ENCODE results near the gene ZFP92. TPM values are rescaled to one million over a fixed set of nuclear protein-coding genes. Genes with fewer than 3 reads are reported as not detected.
A peak's percentile ranks its signal among the peaks of the same experiment; 100 is the strongest.

Gene ZFP92
- total and polyA plus RNA-seq, 4 experiments from 2014 or later, result 0.03 to 0.55 (median 0.31) TPM

DNA sequence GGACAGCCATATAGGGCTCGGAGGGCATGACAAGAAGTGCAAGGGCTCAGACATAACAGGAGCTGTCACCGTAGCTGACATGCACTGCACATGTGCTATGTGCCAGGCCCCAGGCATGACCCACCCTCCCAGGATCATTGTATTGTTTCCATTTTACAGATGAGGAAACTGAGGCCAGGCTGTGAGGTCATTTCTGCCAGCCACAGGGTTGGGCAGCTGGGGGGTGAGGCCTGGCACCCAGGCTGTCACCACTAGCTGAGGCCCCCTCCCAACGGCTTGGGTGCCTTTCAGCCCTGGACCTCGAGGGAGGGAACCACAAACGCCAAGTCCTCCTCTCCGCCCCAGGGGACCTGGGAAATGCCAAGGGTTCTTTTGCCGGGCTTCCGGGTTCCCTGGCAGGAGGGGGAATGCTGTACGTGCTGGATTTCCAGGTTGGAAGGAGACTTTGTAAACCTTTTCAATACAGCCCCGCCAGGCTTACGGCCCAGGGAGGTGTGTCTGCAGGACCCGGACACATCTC, 21.9 kb downstream of the ZFP92 start:
- ChIA-PET CTCF (ENCODE audit: partially characterized antibody) (no interaction called here), POLR2A (ENCODE audit: partially characterized antibody) (no interaction called here)
- Histone ChIP-seq H3K4me1 (ENCODE audit: insufficient read depth, low read length) (no peaks in the 10 kb centered on the region), H3K4me3 (ENCODE audit: low read length in 2 of 2) (no peak overlapping the region), H3K27ac (ENCODE audit: low read depth, low read length) (no peak overlapping the region), H3K27me3 (ENCODE audit: insufficient read depth, low read length) (no peaks in the 10 kb centered on the region), H3K9me3 (ENCODE audit: control insufficient read depth in 1 of 2, low read length in 2 of 2) (no peaks in the 10 kb centered on the region), H3K36me3 (ENCODE audit: insufficient read depth, low read length) (no peaks in the 10 kb centered on the region)
- H3K4me1 Mint-ChIP-seq, result no peaks in the 10 kb centered on the region
- peaks cover 0 to 4% of the 10 kb centered on the region in 2 donors for H3K36me3 Mint-ChIP-seq
- no peak for DNase-seq
- H3K4me3 Mint-ChIP-seq, result no peak overlapping the region
- peaks cover 1 to 2% of the 10 kb centered on the region in 2 donors for H3K27me3 Mint-ChIP-seq
- intact Hi-C loops (cut with micrococcal nuclease), result no loop called here
- H3K9me3 Mint-ChIP-seq, result peaks cover 0 to 11% (median 5%) of the 10 kb centered on the region in 8 donors
- no peak overlapping the region for H3K27ac Mint-ChIP-seq

DNA sequence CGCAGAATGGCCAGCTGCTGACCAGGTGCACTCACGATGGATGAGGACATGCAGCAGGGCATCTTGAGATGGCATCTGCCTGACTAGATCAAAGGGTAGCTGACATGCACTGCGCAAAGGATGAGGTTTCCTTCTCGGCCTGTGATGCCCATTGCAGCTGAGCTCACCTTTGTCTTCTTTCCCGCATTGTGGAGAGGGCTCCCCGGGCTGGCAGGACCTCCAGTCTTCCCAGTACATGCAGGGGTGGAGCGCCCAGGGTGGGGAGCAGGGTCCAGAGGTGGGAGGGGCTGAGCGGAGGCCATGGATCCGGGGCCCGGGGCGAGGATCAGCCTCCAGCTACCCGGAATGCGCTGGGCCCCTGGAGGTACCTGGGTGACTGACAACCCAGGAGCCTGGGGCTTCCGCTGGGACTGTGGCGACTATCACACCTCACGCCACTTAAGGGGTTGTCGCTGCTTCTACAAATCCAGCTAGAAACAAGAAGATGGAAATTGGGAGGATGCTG, 22.6 kb downstream of the ZFP92 start:
- Histone ChIP-seq H3K27ac (ENCODE audit: low read depth, low read length) (no peak overlapping the region), H3K36me3 (ENCODE audit: insufficient read depth, low read length) (no peaks in the 10 kb centered on the region), H3K4me1 (ENCODE audit: insufficient read depth, low read length) (no peaks in the 10 kb centered on the region), H3K4me3 (ENCODE audit: low read length in 2 of 2) (no peak overlapping the region), H3K27me3 (ENCODE audit: insufficient read depth, low read length) (no peaks in the 10 kb centered on the region), H3K9me3 (ENCODE audit: control insufficient read depth in 1 of 2, low read length in 2 of 2) (no peaks in the 10 kb centered on the region)
- no peaks in the 10 kb centered on the region for H3K4me1 Mint-ChIP-seq
- H3K27ac Mint-ChIP-seq, result no peak overlapping the region
- H3K36me3 Mint-ChIP-seq, result peaks cover 0 to 4% of the 10 kb centered on the region in 2 donors
- DNase-seq, result no peak
- intact Hi-C loops (cut with micrococcal nuclease), result no loop called here
- no peak overlapping the region for H3K4me3 Mint-ChIP-seq
- POLR2A ChIA-PET (ENCODE audit: partially characterized antibody), result no interaction called here
- H3K27me3 Mint-ChIP-seq, result peaks cover 1 to 2% of the 10 kb centered on the region in 2 donors
- peaks cover 0 to 12% (median 5%) of the 10 kb centered on the region in 8 donors for H3K9me3 Mint-ChIP-seq
- CTCF ChIA-PET (ENCODE audit: partially characterized antibody), result no interaction called here

- Mint-ChIP-seq H3K4me3 (no peak overlapping the region), H3K27me3 (peaks cover 1 to 2% of the 10 kb centered on the region in 2 donors), H3K9me3 (peaks cover 0 to 16% (median 6%) of the 10 kb centered on the region in 8 donors), H3K27ac (no peak overlapping the region), H3K4me1 (no peaks in the 10 kb centered on the region), H3K36me3 (peaks cover 0 to 4% of the 10 kb centered on the region in 2 donors)
- H3K36me3 ChIP-seq (ENCODE audit: insufficient read depth, low read length), result no peaks in the 10 kb centered on the region
- intact Hi-C loops (cut with micrococcal nuclease), result no loop called here
- H3K9me3 ChIP-seq (ENCODE audit: control insufficient read depth in 1 of 2, low read length in 2 of 2), result no peaks in the 10 kb centered on the region
- H3K4me3 ChIP-seq (ENCODE audit: low read length in 2 of 2), result no peak overlapping the region
- CTCF ChIA-PET (ENCODE audit: partially characterized antibody), result no interaction called here
- H3K4me1 ChIP-seq (ENCODE audit: insufficient read depth, low read length), result no peaks in the 10 kb centered on the region
- H3K27me3 ChIP-seq (ENCODE audit: insufficient read depth, low read length), result no peaks in the 10 kb centered on the region
- DNase-seq, result no peak
- POLR2A ChIA-PET (ENCODE audit: partially characterized antibody), result no interaction called here
- H3K27ac ChIP-seq (ENCODE audit: low read depth, low read length), result no peak overlapping the region
Measured at GRCh38 chrX:153434801-153435200, 23.5 kb downstream of the ZFP92 start.

DNA sequence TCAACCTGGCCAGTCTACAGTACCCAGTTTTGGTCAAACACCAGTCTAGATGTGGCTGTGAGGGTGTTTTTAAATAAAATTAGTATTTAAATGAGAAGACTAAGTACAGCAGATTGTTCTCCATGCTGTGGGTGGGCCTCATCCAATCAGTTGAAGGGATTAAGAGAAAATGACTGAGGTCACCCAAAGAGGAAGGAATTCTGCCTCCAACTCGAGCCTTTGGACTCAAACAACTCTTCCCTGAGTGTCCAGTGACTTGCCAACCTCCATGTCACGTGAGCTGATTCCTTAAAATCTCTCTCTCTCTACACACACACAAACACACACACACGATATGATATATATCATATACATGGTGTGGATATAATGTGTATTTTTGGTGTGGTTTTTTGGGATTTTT, 24.6 kb downstream of the ZFP92 start:
- Histone ChIP-seq H3K36me3 (ENCODE audit: insufficient read depth, low read length) (no peaks in the 10 kb centered on the region), H3K9me3 (ENCODE audit: control insufficient read depth in 1 of 2, low read length in 2 of 2) (no peaks in the 10 kb centered on the region), H3K4me3 (ENCODE audit: low read length in 2 of 2) (no peak overlapping the region), H3K4me1 (ENCODE audit: insufficient read depth, low read length) (no peaks in the 10 kb centered on the region), H3K27ac (ENCODE audit: low read depth, low read length) (no peak overlapping the region), H3K27me3 (ENCODE audit: insufficient read depth, low read length) (no peaks in the 10 kb centered on the region)
- intact Hi-C loops (cut with micrococcal nuclease), result no loop called here
- peaks cover 0 to 17% (median 2%) of the 10 kb centered on the region in 8 donors for H3K9me3 Mint-ChIP-seq
- H3K27ac Mint-ChIP-seq, result no peak overlapping the region
- ChIA-PET POLR2A (ENCODE audit: partially characterized antibody) (no interaction called here), CTCF (ENCODE audit: partially characterized antibody) (no interaction called here)
- H3K36me3 Mint-ChIP-seq, result no peaks in the 10 kb centered on the region
- peaks cover 0 to 1% of the 10 kb centered on the region in 2 donors for H3K27me3 Mint-ChIP-seq
- no peak overlapping the region for H3K4me3 Mint-ChIP-seq
- no peak for DNase-seq
- H3K4me1 Mint-ChIP-seq, result no peaks in the 10 kb centered on the region

- CTCF ChIA-PET (ENCODE audit: partially characterized antibody), result no interaction called here
- H3K4me1 Mint-ChIP-seq, result no peaks in the 10 kb centered on the region
Measured at GRCh38 chrX:153438532-153438931, 27.3 kb downstream of the ZFP92 start.

GRCh38 chrX:153439977-153440376, 28.7 kb downstream of the ZFP92 start:
- POLR2A ChIA-PET (ENCODE audit: partially characterized antibody), result no interaction called here
- H3K4me1 Mint-ChIP-seq, result no peaks in the 10 kb centered on the region

More at GRCh38 chrX:153438532-153438931, 27.3 kb downstream of the ZFP92 start:
- no peak overlapping the region for H3K4me3 ChIP-seq (ENCODE audit: low read length in 2 of 2)
- no peak overlapping the region for H3K4me3 Mint-ChIP-seq
- no peak overlapping the region for H3K27ac Mint-ChIP-seq
- H3K9me3 Mint-ChIP-seq, result peaks cover 0 to 6% (median 1%) of the 10 kb centered on the region in 8 donors
- POLR2A ChIA-PET (ENCODE audit: partially characterized antibody), result no interaction called here
- no peaks in the 10 kb centered on the region for H3K9me3 ChIP-seq (ENCODE audit: control insufficient read depth in 1 of 2, low read length in 2 of 2)
- no peak for DNase-seq
- H3K4me1 ChIP-seq (ENCODE audit: insufficient read depth, low read length), result no peaks in the 10 kb centered on the region
- no peaks in the 10 kb centered on the region for H3K36me3 ChIP-seq (ENCODE audit: insufficient read depth, low read length)
- no peaks in the 10 kb centered on the region for H3K36me3 Mint-ChIP-seq
- peaks cover 0 to 1% of the 10 kb centered on the region in 2 donors for H3K27me3 Mint-ChIP-seq
- intact Hi-C loops (cut with micrococcal nuclease), result no loop called here
- no peak overlapping the region for H3K27ac ChIP-seq (ENCODE audit: low read depth, low read length)
- H3K27me3 ChIP-seq (ENCODE audit: insufficient read depth, low read length), result no peaks in the 10 kb centered on the region

DNA sequence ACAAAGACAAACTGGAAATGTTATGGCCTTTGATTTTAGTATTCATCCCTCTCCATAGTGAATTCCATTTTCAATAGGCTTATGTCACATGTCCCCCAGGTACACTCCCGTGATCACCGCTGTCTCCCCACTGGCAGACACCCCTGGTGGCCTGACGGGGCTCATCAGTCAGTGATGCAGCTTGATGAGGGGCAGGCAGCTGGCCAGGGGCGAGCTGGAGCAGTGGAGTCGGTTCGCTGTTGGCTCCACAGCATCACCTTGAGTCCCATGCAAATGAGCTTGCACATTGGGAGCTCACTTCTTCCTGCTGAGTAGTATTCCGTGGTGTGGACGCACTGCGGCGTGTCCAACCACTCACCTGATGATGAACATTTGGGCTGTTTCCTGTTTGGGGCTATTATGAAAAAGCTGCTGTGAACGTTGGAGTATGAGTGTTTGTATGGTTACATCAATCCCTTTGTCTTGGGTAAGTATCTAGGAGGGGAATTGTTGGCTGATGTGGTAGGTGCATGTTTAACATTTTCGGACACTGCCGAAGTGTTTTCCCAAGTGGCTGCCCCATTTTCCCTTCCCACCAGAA, 29.4 kb downstream of the ZFP92 start:
- ChIA-PET CTCF (ENCODE audit: partially characterized antibody) (interaction anchor here (1.1 kb wide), 1 partner anchor 67 kb away, joined by 4 read pairs; no protein-coding TSS in a partner anchor), POLR2A (ENCODE audit: partially characterized antibody) (no interaction called here)
- Mint-ChIP-seq H3K4me3 (no peak overlapping the region), H3K4me1 (no peaks in the 10 kb centered on the region), H3K27me3 (no peaks in the 10 kb centered on the region), H3K36me3 (no peaks in the 10 kb centered on the region), H3K27ac (no peak overlapping the region), H3K9me3 (peaks cover 0 to 6% (median 1%) of the 10 kb centered on the region in 8 donors)
- no peaks in the 10 kb centered on the region for H3K9me3 ChIP-seq (ENCODE audit: control insufficient read depth in 1 of 2, low read length in 2 of 2)
- no peak overlapping the region for H3K27ac ChIP-seq (ENCODE audit: low read depth, low read length)
- no peak for DNase-seq
- no peaks in the 10 kb centered on the region for H3K4me1 ChIP-seq (ENCODE audit: insufficient read depth, low read length)
- H3K4me3 ChIP-seq (ENCODE audit: low read length in 2 of 2), result no peak overlapping the region
- no peaks in the 10 kb centered on the region for H3K36me3 ChIP-seq (ENCODE audit: insufficient read depth, low read length)
- no peaks in the 10 kb centered on the region for H3K27me3 ChIP-seq (ENCODE audit: insufficient read depth, low read length)
- intact Hi-C loops (cut with micrococcal nuclease), result no loop called here

More at GRCh38 chrX:153439977-153440376, 28.7 kb downstream of the ZFP92 start:
- H3K4me3 Mint-ChIP-seq, result no peak overlapping the region
- Histone ChIP-seq H3K27me3 (ENCODE audit: insufficient read depth, low read length) (no peaks in the 10 kb centered on the region), H3K36me3 (ENCODE audit: insufficient read depth, low read length) (no peaks in the 10 kb centered on the region), H3K4me3 (ENCODE audit: low read length in 2 of 2) (no peak overlapping the region), H3K27ac (ENCODE audit: low read depth, low read length) (no peak overlapping the region), H3K4me1 (ENCODE audit: insufficient read depth, low read length) (no peaks in the 10 kb centered on the region), H3K9me3 (ENCODE audit: control insufficient read depth in 1 of 2, low read length in 2 of 2) (no peaks in the 10 kb centered on the region)
- DNase-seq, result no peak
- H3K36me3 Mint-ChIP-seq, result no peaks in the 10 kb centered on the region
- H3K27me3 Mint-ChIP-seq, result no peaks in the 10 kb centered on the region
- H3K27ac Mint-ChIP-seq, result peak overlapping the region in 1 of 7 donors; percentile 54
- H3K9me3 Mint-ChIP-seq, result peaks cover 0 to 6% (median 1%) of the 10 kb centered on the region in 8 donors
- CTCF ChIA-PET (ENCODE audit: partially characterized antibody), result no interaction called here
- intact Hi-C loops (cut with micrococcal nuclease), result no loop called here

Measured in CD4-positive, alpha-beta memory T cell (primary cell).